GM21381 (cell line): Measurements from ENCODE around the gene TRAPPC6A.

Experiments
- ATAC-seq: cut with Tn5 transposase; IDR thresholded peaks from one replicate; pipeline ENCODE4 v1.9.1; 2021; ENCODE audit warnings: mild to moderate bottlenecking, moderate library complexity; ENCODE audit not compliant: unreplicated experiment

Gene TRAPPC6A

DNA sequence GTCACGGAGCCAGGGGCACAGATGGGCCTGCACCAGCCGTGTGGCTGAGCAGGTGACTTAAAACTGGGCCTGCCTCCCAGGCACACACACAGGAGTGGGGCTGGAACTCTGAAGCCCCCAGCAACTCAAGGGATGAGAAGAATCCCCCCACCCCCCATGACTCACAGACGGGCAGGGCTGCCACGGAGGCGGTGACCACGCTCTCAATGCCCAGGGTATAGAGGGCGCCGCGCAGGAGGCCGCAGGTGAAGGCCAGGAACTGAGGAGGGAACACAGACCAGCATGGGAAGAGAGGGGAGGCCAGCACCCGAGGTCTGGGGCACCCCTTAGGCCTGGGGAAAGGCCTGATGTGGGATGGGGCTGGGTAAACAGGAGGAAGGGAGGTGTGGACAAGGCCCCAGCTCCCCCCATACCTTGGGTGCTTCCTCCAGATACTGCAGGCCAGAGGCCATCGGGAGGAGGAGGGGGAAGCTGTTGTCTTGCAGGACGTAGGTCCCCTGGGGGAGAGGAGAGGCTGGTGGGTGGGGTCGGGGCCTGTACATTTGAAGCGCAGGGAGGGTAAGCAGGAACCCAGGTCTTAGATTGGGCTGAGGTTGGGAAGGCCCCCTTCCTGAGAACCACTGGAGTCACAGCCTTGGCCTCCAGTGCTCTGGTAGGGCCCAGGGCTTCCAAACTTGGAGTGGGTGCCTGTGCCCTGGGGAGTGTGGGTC lies 14.1 kb downstream of the TRAPPC6A start:
- no peak for ATAC-seq

DNA sequence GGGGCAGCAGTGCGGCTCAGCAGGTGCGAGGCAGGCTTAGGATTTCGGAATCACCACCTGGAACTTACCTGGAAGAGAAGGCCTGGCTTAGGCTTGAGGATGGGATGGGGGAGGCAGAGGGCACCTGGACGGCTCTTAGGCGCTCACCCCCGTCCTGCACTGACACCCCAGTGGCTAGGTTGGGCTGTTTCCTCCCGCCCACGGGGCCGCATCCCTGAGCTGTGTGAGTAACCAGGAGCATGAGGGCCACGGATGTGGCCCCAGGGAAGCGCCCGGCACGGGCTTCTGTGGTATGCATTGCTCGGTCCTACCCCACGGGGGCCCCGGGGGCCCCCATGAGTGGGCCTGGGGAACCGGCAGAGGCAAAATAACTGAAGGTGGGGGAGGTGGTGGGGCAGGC lies 14.9 kb downstream of the TRAPPC6A start:
- no peak for ATAC-seq

DNA sequence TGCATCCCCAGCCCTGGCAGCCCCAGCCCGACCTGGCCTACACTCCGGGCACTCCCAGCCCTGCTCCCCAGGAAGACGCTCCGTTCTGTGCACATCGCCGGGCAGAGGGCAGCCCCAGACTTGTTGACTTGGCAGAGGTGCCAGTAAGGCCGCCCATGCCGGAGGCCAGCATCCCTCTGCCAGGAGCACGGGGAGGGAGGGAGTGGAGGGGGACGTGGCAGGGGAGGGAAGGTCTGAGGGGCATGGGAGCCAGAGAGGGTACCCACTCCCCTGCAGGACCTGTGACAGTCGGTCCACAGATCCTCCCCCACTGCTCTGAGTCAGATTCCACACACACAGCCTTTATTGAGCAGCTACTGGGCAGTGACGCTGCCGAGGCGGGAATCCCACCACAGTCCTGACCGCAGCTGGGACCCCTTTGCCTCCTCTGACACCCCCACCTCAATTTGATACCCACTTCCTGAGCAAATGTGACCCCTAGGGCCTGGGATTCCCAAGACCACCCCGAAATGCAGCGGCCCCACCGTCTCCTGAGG lies 15.4 kb downstream of the TRAPPC6A start:
- ATAC-seq = no peak

DNA sequence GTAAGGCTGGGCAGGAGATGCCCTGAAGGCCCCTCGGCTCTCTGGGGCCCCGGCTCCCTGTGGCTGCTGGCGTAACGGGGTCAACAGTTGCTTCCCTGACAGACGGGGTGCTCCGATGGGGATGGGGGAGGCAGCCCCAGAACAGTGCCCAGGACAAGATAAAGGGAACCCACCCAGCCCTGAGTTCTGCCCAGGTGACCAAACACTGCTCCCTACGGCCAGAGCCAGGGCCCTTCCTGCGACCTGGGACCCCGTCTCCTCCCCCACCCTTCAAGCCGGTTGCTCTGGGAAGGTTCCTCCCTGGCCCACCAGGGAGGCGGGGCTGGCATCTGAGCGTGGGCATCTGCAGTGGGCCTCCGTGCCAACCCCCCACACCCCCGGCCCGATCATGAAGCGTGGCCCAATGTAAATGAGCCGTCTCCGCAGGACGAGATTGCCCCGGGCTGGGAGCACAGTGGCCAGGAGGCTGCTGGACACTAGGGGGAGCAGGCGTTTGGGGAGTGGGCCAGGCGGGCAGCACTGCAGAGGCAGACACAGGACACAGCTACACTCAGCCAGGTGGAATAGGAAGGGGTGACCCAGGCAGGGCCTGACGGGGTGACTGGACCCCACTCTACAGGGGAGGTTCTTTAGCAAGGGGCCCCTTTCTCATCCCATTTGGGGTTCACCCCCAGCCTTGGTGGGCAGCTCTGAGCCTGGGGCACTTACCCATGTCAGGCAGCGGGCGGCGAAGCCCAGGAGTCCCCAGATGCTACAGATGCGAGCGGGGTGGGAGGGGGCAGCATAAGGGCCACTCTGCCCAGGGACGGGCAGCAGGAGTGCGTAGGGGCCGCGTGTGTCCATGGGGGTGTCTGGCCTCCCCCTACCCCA lies 16.1 kb downstream of the TRAPPC6A start:
- ATAC-seq = no peak

DNA sequence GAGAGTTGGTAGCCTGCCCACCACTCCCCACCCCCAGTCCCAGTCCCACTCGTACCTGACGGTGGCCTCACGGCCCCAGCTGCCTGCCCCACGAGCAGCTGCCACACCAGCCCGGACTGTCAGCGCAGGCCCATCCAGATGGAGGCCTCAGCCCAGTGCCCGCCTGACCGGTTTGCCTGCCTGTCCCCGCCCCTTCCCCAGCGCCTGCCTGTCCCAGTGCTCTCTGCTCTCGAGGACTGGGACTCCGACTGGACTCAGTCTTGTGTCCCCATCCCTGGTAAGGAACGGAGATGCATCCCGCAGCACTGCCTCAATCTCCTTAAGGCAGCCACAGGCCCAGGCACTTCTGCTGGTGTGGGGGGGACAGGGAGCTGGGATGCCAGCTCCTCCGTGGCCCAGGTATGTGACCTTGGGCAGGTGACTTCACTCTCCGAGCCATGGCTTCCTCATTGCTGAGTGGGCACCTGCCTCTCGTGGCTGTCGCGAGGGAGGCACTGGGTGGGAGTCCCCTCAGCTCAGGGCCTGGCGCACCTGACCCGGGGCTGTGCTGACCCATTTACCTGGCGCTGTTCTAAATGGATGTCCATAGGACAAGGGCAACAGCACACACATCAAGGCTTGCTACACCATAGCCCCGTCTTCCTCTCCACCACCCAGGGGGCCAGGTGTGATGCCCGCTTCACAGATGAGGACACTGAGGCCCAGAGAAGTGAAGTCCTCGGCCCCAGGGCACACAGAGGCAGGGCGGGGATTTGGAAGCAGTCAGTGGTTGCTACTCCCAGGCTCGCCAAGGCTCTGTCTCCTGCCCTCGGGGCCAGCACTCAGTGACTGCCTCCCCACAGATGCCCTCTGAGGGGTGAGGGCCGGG lies 16.9 kb downstream of the TRAPPC6A start, which contains the start of gene NKPD1:
NKPD1 (minus strand) TSS at position 113 of the 868 bp plus-strand sequence. CDS start 832 bp downstream, outside the sequence.
- no peak for ATAC-seq

DNA sequence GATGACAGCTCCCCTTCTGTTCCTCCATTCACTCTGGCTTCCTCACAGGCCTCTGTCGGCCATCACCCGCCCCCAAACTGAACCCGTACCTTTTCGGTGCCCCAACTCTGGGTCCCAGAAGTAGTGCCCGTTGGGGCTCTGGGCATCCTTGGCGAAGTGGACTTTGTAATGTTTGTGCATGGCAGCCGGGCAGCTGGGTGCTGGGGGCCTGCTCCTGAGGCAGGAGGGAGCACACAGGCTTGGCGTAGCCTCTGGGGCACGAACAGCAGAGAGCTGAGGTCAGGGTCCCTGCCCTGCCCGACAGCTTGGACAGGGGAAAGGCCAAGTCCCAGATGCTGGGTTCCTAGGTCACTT lies 18.1 kb downstream of the TRAPPC6A start:
- ATAC-seq = no peak

DNA sequence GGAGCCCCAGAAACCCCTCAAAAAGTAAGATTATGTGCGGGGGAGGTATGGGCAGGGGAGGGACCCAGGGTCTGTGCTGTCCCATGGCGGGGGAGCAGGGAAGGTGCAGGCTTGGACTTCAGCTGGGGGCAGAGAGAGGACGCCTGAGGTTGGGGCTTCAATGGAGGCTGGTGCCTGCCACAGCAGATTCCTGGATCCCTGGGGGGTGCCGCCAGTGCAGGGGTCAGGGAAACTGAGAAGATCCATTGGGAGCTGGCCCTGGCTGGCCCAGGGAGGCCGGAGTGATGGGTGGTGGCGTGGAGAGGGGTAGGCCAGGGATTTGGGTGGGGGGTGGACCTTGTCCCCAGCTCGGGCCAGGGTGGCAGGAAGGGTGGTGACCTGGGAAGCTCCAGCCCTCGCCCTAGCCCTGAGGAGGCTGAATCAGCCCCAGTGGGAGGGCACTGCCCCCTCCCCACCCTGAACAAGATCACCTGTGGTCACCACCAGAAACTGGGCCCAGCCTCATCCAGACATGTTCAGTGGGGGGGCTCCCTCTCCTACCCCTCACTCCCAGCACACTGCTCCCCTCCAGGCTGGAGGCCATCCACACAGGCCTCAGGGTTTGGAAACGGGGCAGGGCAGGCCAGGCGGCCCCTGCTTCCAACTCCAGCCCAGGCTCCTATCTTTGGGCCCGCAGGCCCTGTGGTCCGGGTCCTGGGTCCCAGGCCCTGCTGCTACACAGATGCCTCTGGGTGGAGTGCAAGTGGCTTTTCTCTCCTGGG lies 18.6 kb downstream of the TRAPPC6A start:
- no peak for ATAC-seq

DNA sequence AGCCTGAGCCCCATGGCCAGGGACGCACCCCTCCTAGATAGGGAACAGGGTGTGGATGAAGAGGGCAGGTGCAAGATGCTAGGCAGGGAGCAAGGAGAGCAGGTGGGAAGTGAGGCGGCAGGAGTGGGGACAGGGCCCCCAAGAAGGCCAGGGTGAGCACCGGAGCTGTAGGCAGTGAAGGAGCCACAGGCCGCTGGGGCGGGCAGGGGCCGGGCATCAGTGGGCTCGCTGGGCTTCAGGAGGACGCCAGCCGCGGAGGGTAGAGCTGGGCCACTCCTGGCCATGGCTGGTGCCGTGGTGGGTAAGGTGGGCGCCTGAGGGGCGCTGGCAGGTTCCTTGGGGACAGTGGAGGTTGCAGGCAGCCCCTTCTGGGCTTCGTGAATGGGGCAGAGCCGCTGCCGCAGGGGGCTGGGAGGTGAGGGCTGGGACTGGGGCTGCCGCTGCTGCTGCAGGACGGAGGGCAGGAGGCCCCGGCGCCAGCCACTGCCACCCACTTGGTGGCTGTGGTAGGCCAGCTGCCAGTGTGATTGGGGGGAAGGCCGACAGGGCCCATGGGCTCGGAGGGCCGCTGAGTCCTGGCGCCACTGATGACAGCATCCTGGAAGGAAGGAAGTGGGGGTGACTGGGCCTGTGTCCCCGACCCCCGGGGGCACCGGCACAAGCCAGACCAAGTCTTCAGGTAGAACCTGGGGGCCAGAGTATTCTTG lies 19.4 kb downstream of the TRAPPC6A start:
- ATAC-seq = no peak

DNA sequence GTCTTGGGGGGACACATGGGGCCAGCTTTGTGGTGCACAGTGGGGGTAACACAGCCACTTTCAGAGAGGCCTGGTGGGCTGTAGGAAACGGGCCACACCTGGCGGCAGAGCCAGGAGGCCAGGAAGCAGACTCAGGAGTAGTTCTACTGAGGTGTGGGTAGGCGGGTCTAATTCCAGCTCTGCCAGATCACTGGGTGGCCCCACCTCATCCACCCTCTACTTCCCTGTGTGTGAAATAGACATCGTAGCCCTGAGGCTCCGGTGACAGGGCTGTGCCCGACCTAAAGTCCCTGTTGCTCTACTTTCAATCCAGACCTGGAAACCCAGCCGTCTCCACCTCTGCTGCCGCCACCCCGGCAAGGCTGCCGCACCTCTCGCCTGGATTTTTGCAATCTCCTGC lies 21.3 kb downstream of the TRAPPC6A start:
- ATAC-seq = no peak

DNA sequence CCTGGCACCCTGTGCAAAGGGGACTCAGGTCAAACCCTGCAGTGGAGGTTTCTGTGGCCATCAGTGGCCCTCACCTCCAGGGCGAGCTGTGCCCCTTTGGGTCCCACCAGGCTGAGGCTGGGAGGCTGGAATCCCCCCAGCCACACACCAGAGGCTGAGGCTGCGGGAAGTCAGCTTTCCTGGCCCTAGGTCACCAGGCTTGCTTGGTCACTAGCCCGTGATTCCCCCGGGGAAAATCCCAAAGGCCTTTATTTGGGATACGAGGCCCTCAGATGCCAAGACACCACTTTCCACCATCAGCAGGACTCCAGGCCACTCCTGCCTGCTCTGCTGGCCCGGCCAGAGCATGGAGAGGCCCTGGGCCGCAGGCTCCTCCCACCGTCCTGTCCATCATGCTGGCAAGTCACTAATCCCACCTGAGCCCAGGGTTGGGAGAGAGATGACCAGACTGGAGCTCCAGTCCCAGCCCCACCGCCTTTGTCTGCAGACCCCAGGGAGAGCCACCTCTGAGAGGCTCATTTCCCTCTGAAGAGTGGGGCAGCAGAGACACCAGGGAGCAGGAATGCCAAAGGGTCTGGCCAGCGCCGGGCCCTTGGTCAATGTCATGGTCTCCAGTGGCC lies 21.9 kb downstream of the TRAPPC6A start:
- ATAC-seq = no peak

DNA sequence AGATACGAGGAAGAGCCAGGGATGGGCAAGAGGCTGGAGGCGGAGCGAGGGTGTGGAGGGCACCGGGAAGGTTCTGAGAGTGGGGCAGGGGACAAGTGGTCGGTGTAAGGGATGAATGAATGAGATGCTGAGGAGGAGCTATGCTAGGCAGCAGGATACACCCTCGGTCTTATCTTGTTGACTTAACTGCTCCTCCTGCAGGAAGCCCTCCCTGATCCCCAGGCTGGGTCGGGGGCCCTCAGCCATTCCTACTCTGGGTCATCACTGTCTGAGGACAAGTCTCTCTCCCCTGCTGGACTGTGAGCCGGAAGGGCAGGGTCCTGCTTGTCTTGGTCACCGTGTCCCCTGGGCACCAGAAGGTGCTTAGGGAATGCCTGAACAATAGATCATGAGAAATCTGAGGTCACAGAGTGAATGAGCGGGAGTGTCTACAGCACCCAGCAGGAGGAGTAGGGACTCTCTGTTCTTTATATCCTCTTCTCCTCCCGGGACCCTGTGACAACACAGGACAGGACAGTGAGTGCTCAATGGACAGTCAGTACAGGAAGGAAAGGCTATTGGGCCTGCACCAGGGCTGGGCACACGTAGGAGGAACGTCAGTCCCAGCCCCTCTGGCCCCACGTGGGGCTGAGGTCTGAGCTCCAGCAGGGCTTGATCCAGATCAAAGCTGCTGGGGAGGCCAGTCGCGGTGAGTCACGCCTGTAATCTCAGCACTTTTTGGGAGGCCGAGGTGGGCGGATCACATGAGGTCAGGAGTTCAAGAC lies 23.8 kb downstream of the TRAPPC6A start:
- ATAC-seq = no peak

DNA sequence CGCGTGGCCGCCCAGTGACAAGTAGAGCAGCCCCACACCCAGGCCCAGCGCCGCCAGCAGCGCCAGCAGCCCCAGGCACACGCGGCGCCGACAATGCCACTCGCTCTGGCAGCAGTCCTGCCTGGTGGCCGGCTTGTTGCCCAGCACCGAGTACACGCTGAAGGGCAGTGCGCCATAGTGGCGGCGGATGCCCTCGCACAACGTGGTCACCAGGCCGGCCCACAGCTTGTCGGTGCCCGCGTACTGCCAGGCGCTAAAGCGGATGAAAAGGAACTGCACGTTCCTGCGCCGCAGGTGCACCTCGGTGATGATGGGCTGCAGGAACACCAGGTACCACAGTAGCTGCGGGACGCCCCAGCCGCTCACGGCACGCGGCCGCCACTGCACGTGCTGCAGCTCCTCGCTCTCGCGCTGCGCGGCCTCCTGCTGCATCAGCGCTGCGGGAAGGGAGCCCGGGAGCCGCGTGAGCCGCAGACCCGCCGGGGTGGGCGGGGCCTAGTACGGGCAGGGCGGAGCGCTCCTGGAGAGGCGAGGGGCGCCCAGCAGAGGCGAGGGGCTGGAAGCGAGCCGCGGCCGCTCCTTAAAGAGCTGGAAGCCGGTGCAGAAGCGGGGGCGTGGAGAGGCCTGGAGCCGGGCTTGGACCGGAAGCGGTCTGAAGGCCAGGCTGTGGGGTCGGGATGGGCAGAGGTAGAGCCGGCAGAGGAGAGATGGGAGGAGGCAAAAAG lies 24.5 kb downstream of the TRAPPC6A start:
- no peak for ATAC-seq

DNA sequence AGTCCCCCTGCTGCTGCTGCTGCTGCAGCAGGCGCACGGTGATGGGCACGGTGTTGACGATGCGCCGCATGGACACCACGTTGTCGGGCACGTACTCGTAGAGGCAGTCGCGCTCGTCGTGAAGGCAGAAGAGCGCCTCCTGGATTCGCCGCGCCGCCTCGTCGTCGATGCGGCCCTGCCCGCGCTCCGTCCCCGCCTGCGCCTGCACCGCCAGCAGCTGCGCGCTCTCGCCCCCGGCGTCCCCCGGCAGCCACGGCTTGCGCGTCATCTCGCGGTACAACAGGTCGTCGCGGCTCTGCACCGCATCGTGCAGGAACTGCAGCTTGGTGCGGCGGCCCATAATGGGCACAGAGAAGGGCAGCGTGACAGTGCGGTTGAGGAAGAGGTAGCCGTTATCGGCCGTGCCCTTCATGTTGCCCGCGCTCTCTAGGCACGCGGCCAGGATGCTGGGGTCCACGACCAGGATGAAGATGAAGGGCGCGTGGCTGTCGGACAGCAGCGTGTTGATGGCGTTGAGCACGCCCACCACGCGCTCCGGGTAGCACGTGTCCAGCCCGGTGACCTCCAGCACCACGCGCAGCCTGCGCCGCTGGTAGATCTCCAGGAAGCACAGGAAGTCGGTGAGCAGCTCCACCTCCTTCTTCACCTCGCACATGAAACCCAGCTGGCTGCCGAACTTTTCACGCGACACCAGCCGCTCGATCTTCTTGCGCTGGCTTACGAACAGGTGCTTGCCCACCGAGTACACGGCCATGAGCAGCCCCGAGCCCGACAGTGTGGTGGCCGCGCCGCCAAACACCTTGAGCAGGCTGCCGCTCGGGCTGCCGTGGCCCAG lies 25.3 kb downstream of the TRAPPC6A start:
- ATAC-seq = no peak

DNA sequence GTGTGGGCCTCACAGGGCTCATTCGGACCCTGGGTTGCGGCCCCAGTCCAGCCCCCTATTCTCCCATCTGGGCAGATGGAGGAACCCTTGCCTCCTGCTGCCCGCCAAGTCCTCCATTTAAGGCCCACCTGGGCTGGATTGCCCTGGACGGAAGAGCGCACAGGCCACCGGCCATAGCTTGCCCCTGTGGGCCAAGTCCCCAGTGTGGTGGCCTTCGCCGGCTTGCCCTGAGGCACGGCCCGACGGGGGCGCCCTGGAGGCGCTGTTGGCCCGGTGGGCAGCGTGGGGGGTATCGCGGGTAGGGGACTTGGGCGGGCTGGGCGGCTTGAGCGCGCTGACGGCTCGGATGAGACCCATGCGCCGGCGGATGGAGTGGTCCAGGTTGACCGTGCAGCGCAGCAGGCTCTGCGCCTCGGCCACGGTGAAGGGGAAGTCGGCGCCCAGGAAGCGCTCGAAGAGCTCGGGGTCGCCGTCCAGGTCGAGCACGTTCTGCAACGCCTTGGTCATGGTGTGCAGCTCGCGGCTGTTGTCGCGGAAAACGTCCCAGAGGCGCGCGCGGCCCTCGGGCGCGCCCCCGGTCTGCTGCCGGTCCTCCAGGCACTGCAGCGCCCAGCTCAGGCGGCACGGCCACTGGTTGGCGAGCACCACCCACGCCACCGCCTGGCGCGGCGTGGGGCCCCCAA lies 26.1 kb downstream of the TRAPPC6A start:
- ATAC-seq = no peak

DNA sequence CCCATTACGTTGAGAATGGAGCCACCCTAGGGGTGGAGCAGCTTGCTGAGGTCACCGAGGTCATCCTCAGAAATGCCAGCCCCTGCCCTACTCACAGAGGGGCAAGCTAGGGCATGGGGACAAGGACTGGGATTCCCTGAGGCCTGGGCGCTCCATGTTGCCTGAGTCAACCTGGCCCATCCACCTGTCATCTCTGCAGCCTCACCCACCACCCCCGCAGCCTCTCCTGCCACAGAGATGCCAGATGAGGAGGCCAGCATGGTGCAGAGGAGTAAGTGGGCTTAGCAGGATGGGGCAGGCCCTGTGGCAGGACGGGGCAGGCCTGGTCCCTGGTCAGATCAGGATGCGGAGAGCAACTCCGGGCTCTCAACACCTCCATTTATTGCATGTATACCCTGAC lies 26.7 kb downstream of the TRAPPC6A start:
- no peak for ATAC-seq

DNA sequence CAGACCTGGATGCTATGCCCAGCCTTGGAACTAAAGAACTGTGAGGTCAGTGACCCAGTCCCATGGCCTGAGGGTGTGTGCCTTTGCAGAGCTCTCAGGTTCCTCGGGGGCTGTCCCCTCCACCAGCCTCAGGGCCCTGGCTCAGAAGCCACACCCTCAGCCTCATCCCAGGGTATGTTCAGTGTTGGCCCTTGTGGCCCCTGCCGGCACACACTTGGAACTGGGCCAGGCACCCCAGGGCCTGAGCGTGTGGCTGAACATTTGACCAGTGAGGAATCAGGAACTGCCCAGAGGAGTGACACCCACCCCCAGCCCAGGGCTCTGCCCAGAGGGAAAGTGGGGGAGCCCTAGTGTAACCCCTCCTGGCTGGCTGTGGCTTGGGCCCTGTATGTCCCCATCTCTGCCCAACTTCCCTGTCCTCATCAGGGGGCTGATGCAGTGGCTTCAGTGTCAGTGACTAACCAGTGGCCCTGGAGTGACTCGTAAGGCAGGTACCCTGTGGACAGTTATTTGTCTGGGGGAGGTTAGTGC lies 27.2 kb downstream of the TRAPPC6A start:
- no peak for ATAC-seq
